PC-3 (cell line): ENCODE data around the gene VDAC2. TPM values are rescaled to one million over a fixed set of nuclear protein-coding genes. Genes with fewer than 3 reads are reported as not detected.
A peak's percentile ranks its signal among the peaks of the same experiment; 100 is the strongest.

ENCODE experiments used
- ATAC-seq: fragments of 200-7000 bp; cut with Tn5 transposase; 2 replicates; pipeline ENCODE4 v1.9.1; 2020; ENCODE audit warnings: mild to moderate bottlenecking, moderate library complexity
- BruUV-seq: library from RNA; stranded (reverse); fragments of 400-500 nt; replicated peaks from 2 replicates; lab custom pipeline; 2021; lab: Mats Ljungman, UMichigan
- CTCF ChIA-PET: fragments of 300-600 bp; sonication (Branson Sonifier 250); formaldehyde crosslinking; loops from one replicate; lab custom pipeline; 2022; ENCODE audit warnings: antibody characterized with exemption; lab: Charles Lee
- POLR2A ChIA-PET: fragments of 300-600 bp; sonication (Branson Sonifier 250); formaldehyde crosslinking; loops from one replicate; lab custom pipeline; 2022; ENCODE audit warnings: antibody characterized with exemption; ENCODE audit not compliant: unreplicated experiment; lab: Charles Lee
- DNase-seq: peaks from one replicate; pipeline ENCODE4 v3.0.0-alpha.2; 2015
- H2AFZ ChIP-seq: fragments of 300-600 bp; sonication (generic); 2 replicates; pipeline ENCODE4 v1.6.0; 2016; ENCODE audit warnings: antibody characterized with exemption, low read length
- H3F3A ChIP-seq: fragments of 300-600 bp; sonication (generic); one replicate; pipeline ENCODE4 v1.6.0; 2017; ENCODE audit warnings: antibody characterized with exemption, low read length, control low read depth, mild to moderate bottlenecking; ENCODE audit not compliant: unreplicated experiment
- H3K27ac ChIP-seq: fragments of 300-600 bp; sonication (generic); 2 replicates; pipeline ENCODE4 v1.5.1; 2016; ENCODE audit warnings: mild to moderate bottlenecking, low read length
- H3K27me3 ChIP-seq: fragments of 300-600 bp; sonication (generic); 2 replicates; pipeline ENCODE4 v1.6.1; 2016; ENCODE audit warnings: low read length, mixed read lengths
- H3K36me3 ChIP-seq: fragments of 300-600 bp; sonication (generic); 2 replicates; pipeline ENCODE4 v1.6.1; 2016; ENCODE audit warnings: low read depth, mixed run types, low read length, mixed read lengths
- H3K4me1 ChIP-seq: fragments of 300-600 bp; sonication (generic); 2 replicates; pipeline ENCODE4 v1.5.1; 2016; ENCODE audit warnings: low read length; ENCODE audit not compliant: insufficient read depth
- H3K4me2 ChIP-seq: fragments of 300-600 bp; sonication (generic); 2 replicates; pipeline ENCODE4 v1.6.0; 2016; ENCODE audit warnings: low read length
- H3K4me3 ChIP-seq: fragments of 300-600 bp; sonication (generic); 2 replicates; pipeline ENCODE4 v1.5.1; 2016; ENCODE audit warnings: mild to moderate bottlenecking, low read length, mixed read lengths
- H3K79me2 ChIP-seq: fragments of 300-600 bp; sonication (generic); 2 replicates; pipeline ENCODE4 v1.6.1; 2017; ENCODE audit warnings: low read length, mixed read lengths
- H3K9ac ChIP-seq: fragments of 300-600 bp; sonication (generic); 2 replicates; pipeline ENCODE4 v1.6.0; 2016; ENCODE audit warnings: mild to moderate bottlenecking, low read length
- H3K9me2 ChIP-seq: fragments of 300-600 bp; sonication (generic); replicated peaks from 2 replicates; pipeline ENCODE4 v1.6.1; 2016; ENCODE audit warnings: mixed run types, low read length, mixed read lengths
- H3K9me3 ChIP-seq: fragments of 300-600 bp; sonication (generic); 2 replicates; pipeline ENCODE4 v1.6.1; 2016; ENCODE audit warnings: low read length, mixed read lengths
- H4K20me1 ChIP-seq: fragments of 300-600 bp; sonication (generic); 2 replicates; pipeline ENCODE4 v1.6.1; 2016; ENCODE audit warnings: low read length, mixed read lengths
- EZH2 ChIP-seq: fragments of 300-600 bp; sonication (generic); IDR thresholded peaks from one replicate; pipeline ENCODE4 v1.6.1; 2017; ENCODE audit warnings: antibody characterized with exemption, mild to moderate bottlenecking, low read length; ENCODE audit not compliant: unreplicated experiment
- EZH2phosphoT487 ChIP-seq: fragments of 300-600 bp; sonication (generic); IDR thresholded peaks from 2 replicates; pipeline ENCODE4 v1.6.1; 2018; ENCODE audit warnings: mild to moderate bottlenecking, antibody characterized with exemption, low read length, borderline replicate concordance
- intact Hi-C: fragments of 100-400 bp; cut with micrococcal nuclease; formaldehyde crosslinking; loops from 2 replicates; pipeline ENCODE4 v1.9.0; 2023
- total RNA-seq: library from RNA; depleted of rRNA; stranded (reverse); fragments of >200 nt; gene quantifications from 2 replicates; pipeline ENCODE4 v1.2.3, GENCODE V29; 2014
- TF ChIP-seq, protein P1 (sequence below): fragments of 300-600 bp; sonication (generic); conservative IDR thresholded peaks from 2 replicates; pipeline ENCODE4 v1.5.1; 2017; ENCODE audit warnings: antibody characterized with exemption, low read depth, mild to moderate bottlenecking, low read length

Gene VDAC2
- total RNA-seq, 1 experiment from 2014 or later, result 542 TPM

DNA sequence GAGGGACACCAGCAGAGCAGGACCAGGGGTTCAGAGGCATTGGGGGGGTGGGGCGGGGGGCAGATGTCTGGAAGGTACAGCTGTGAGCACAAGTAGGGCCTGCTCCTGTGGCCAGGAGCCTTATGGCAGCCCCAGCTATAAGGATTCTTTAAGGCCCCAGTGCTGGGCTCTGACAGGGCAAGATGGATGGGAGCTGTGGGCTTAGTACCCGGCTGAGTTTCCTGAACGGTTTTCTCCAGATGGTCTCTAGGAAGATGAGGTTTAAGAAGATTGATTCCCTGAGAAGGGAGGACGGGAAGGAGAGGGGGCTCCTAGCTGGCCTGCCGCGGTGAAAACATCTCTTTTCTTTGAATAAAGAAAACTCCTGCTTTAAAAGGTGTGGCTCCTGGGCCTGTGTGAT, 55.3 kb downstream of the VDAC2 start:
- no TSS peak for BruUV-seq
- intact Hi-C loops, result no loop called here
- H3K27me3 ChIP-seq, result no peaks in the 10 kb centered on the region
- ChIA-PET POLR2A (no interaction called here), CTCF (no interaction called here)
- no peaks in the 10 kb centered on the region; the same call in 1 of the 2 replicates for H3K9me3 ChIP-seq
- no peak overlapping the region for H3K4me2 ChIP-seq
- H3F3A ChIP-seq, result peaks cover 5% of the 10 kb centered on the region
- H3K4me1 ChIP-seq, result peaks cover 28% of the 10 kb centered on the region
- no peak overlapping the region for H3K4me3 ChIP-seq
- H3K9me2 ChIP-seq, result no peaks in the 10 kb centered on the region
- no peak for DNase-seq
- no peak overlapping the region for H2AFZ ChIP-seq
- no peaks in the 10 kb centered on the region for H3K79me2 ChIP-seq
- no peaks in the 10 kb centered on the region for H3K36me3 ChIP-seq
- TF ChIP-seq, protein P1, sequence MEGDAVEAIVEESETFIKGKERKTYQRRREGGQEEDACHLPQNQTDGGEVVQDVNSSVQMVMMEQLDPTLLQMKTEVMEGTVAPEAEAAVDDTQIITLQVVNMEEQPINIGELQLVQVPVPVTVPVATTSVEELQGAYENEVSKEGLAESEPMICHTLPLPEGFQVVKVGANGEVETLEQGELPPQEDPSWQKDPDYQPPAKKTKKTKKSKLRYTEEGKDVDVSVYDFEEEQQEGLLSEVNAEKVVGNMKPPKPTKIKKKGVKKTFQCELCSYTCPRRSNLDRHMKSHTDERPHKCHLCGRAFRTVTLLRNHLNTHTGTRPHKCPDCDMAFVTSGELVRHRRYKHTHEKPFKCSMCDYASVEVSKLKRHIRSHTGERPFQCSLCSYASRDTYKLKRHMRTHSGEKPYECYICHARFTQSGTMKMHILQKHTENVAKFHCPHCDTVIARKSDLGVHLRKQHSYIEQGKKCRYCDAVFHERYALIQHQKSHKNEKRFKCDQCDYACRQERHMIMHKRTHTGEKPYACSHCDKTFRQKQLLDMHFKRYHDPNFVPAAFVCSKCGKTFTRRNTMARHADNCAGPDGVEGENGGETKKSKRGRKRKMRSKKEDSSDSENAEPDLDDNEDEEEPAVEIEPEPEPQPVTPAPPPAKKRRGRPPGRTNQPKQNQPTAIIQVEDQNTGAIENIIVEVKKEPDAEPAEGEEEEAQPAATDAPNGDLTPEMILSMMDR, result no peak
- TF ChIP-seq EZH2, result no peak
- TF ChIP-seq EZH2phosphoT487, result no peak
- ATAC-seq, result no peak
- no peak overlapping the region for H3K27ac ChIP-seq
- H4K20me1 ChIP-seq, result no peaks in the 10 kb centered on the region
- H3K9ac ChIP-seq, result no peak overlapping the region

GRCh38 chr10:75266945-75267344, 56.3 kb downstream of the VDAC2 start:
- no peaks in the 10 kb centered on the region for H3K9me3 ChIP-seq
- no peaks in the 10 kb centered on the region for H3K79me2 ChIP-seq
- intact Hi-C loops, result no loop called here
- CTCF ChIA-PET, result no interaction called here
- no peaks in the 10 kb centered on the region for H4K20me1 ChIP-seq
- H3K27ac ChIP-seq, result no peak overlapping the region
- H3K4me1 ChIP-seq, result peaks cover 19% of the 10 kb centered on the region
- no peak for TF ChIP-seq EZH2phosphoT487
- TF ChIP-seq, protein P1, result no peak
- no peak for TF ChIP-seq EZH2
- peaks cover 5% of the 10 kb centered on the region for H3F3A ChIP-seq
- no TSS peak for BruUV-seq
- no peak overlapping the region for H3K9ac ChIP-seq
- no peak overlapping the region for H3K4me2 ChIP-seq
- no peak overlapping the region for H3K4me3 ChIP-seq
- ATAC-seq, result peak; percentile 14; the same call in 1 of the 2 replicates
- H3K27me3 ChIP-seq, result no peaks in the 10 kb centered on the region
- POLR2A ChIA-PET, result no interaction called here
- DNase-seq, result peak; percentile 75
- no peak overlapping the region for H2AFZ ChIP-seq
- H3K36me3 ChIP-seq, result no peaks in the 10 kb centered on the region
- no peaks in the 10 kb centered on the region for H3K9me2 ChIP-seq

GRCh38 chr10:75269605-75270004, 59.0 kb downstream of the VDAC2 start:
- DNase-seq (no peak), ATAC-seq (no peak)
- peaks cover 11% of the 10 kb centered on the region for H3K4me1 ChIP-seq
- no peak overlapping the region for H3K4me2 ChIP-seq
- H4K20me1 ChIP-seq, result no peaks in the 10 kb centered on the region
- H3K27me3 ChIP-seq, result no peaks in the 10 kb centered on the region
- no peaks in the 10 kb centered on the region for H3K36me3 ChIP-seq
- POLR2A ChIA-PET, result no interaction called here
- TF ChIP-seq EZH2, result no peak
- TF ChIP-seq EZH2phosphoT487, result no peak
- TF ChIP-seq, protein P1, result no peak
- H3F3A ChIP-seq, result no peaks in the 10 kb centered on the region
- BruUV-seq, result no TSS peak
- intact Hi-C loops, result no loop called here
- H3K9ac ChIP-seq, result no peak overlapping the region
- no peak overlapping the region for H3K27ac ChIP-seq
- H3K4me3 ChIP-seq, result no peak overlapping the region
- H3K9me2 ChIP-seq, result no peaks in the 10 kb centered on the region
- H3K9me3 ChIP-seq, result no peaks in the 10 kb centered on the region
- H3K79me2 ChIP-seq, result no peaks in the 10 kb centered on the region
- H2AFZ ChIP-seq, result no peak overlapping the region
- CTCF ChIA-PET, result interaction anchor here (0.7 kb wide), 2 partner anchors 34 to 109 kb away, joined by 3 to 6 read pairs; partner anchors contain the start of gene COMTD1
